Caki2 (cell line): ENCODE measurements around the gene CASQ2. TPM values are rescaled to one million over a fixed set of nuclear protein-coding genes. Genes with fewer than 3 reads are reported as not detected.

Experiments used
- DNase-seq: peaks from one replicate; pipeline ENCODE4 v3.0.0-alpha.2; 2015; ENCODE audit warnings: low read depth
- in situ Hi-C: cut with HindIII; loops from 2 replicates; pipeline ENCODE4 v1.10.0; 2016; ENCODE audit warnings: low sequenced_read_pairs, low pct_unique_long_range_greater_than_20kb, mixed read lengths
- total RNA-seq: library from RNA; depleted of rRNA; stranded (reverse); fragments of >200 nt; shearing (Covaris generic); gene quantifications from 2 replicates; pipeline ENCODE4 v1.2.3, GENCODE V29; 2014; ENCODE audit warnings: low replicate concordance; rRNA removed

The CASQ2 gene
- total RNA-seq, 1 experiment from 2014 or later: not detected

- in situ Hi-C loops: no loop called here
- no peak for DNase-seq
These were observed 113.2 kb downstream of the CASQ2 start for GRCh38 chr1:115655306-115655663.

GRCh38 chr1:115654663-115655305 is 113.7 kb downstream of the CASQ2 start:
- DNase-seq: no peak
- in situ Hi-C loops: no loop called here

GRCh38 chr1:115654125-115654524 is 114.4 kb downstream of the CASQ2 start:
- no peak for DNase-seq
- in situ Hi-C loops: no loop called here

- in situ Hi-C loops: no loop called here
These were observed 116.2 kb downstream of the CASQ2 start for GRCh38 chr1:115652236-115652788.

GRCh38 chr1:115651391-115651790 is 117.1 kb downstream of the CASQ2 start:
- in situ Hi-C loops: no loop called here
- no peak for DNase-seq

More at GRCh38 chr1:115652236-115652788, 116.2 kb downstream of the CASQ2 start:
- no peak for DNase-seq

- no peak for DNase-seq
- in situ Hi-C loops: no loop called here
These were observed 117.6 kb downstream of the CASQ2 start for GRCh38 chr1:115650961-115651360.

Other genes starting within 250 kb of the CASQ2 start
- gene VANGL1, start 126.7 kb downstream of the CASQ2 start, total RNA-seq: 1.6 and 3.6 TPM in 2 replicates
- not detected in 2 replicates for gene NHLH2, start 72.4 kb upstream of the CASQ2 start, total RNA-seq
- gene SLC22A15, start 207.8 kb upstream of the CASQ2 start, total RNA-seq: 1.5 and 4.2 TPM in 2 replicates